ENCODE data around the gene OR7D2.
"Not testable (repeated sequence)": the region's sequence is repeated elsewhere in the genome, so short reads cannot be mapped to it uniquely, and the experiment has no call there.

OR7D2 gene

GRCh38 chr19:9178901-9179300 is at the start of gene OR7D2:
OR7D2 (plus strand) TSS chr19:9178979; CDS start chr19:9185782, 6,803 bp downstream.
- DNase-seq (ENCODE audit: low read depth): peak; percentile 32

- DNase-seq (ENCODE audit: low read depth): no peak
These were observed 47.8 kb upstream of the OR7D2 start for GRCh38 chr19:9130965-9131364.

DNA sequence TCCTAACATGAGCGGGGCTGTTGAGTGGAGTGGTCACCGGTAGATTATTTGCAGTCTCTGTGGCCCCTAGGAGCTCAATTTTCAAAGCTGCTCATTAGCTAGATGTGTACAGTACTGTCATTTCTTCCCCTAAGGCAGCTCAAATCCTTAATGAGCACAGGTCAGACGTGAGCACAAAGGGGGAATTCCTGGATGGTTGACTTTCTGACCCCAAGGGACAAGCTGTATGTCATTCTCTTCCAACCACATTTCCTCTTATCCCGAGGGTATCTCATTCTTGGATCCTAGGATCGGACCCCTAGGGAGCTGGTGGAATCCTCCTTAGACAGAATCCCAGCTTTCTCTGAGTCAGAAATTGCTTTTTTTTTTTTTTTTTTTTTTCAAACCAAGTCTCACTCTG is 46.4 kb upstream of the OR7D2 start:
- peak; percentile 36 for DNase-seq (ENCODE audit: low read depth)

GRCh38 chr19:9139609-9140158 is 39.1 kb upstream of the OR7D2 start:
- DNase-seq (ENCODE audit: low read depth): no peak

DNA sequence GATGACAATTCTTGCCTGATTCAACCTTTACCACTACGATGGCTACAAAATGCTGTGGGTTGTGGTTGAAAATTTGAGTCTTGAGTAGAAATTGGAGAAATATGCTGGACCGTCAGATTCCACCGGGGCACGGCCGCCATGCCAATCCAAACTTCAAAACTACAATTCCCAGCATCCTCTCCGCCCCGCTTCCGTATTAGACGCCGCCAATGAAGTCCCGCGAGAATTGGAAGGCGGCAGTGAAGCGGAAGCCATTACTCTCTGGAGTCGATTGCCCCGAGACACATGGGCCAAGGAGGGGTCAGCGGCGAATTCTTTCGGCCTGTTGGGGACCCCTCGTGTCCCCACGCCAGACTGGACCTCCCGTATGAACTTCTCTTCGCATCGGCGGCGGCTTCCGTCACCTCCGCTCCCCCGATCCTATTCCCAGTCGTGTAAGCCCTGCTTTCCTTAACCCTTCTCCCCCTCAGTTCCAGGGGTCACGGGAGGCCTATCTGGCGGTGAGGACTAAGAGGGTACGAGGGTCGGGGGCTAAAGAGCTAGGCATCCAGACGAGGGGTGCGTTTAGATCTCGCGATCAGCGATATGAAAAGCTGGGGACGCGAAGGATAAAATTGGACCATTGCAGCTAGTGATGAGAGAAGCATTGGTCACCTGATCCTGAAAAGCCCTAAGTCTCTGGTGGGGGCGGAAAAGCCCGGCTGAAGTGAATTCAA is 38.5 kb upstream of the OR7D2 start, which contains the start of gene ZNF317:
Gene ZNF317, plus strand, starts transcription at position 239 of the 716 bp plus-strand sequence. CDS start 15,620 bp downstream, outside the sequence.
- peak; percentile 95 for DNase-seq (ENCODE audit: low read depth)

- DNase-seq (ENCODE audit: low read depth): peak; percentile 9
These were observed 33.9 kb upstream of the OR7D2 start for GRCh38 chr19:9144920-9145319.

GRCh38 chr19:9146882-9147281 is 31.9 kb upstream of the OR7D2 start:
- no peak for DNase-seq (ENCODE audit: low read depth)

DNA sequence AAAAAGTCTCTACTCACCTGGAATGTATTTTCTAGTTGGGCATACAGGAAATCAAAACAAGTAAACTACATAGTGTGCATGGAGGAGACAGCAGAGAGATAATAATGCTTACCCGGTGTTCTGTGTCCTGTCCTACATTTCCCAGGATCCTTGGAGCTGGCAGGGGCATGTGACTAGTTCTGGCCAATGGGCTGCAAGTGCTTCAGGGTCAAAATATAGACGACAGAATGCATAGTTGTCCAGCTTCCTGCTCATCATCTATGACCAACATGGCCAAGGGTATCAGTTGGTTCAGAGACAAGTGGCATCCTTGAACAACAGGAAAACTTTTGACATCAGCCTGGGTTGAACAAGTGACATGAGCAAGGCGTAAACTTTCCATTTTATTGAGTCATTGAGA is 30.1 kb upstream of the OR7D2 start:
- DNase-seq (ENCODE audit: low read depth): no peak

DNA sequence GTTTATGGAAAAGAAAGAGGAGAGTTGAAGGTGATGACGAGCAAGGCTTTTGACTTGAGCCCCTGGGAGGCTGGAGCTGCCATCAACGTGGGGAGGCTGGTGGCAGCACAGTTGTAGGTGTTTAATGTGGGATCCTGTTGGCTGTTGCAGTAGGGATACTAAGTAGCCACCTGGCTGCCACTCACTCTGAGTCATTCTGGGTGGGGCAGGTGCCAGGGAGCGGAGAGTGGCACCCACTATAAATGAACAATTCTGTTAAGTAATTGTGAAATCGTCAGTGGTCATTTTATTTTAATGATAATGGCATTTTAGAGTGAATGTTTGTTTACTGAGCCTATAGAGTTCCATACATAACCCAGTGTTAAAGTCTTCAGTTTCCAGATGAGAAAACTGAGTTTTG is 28.8 kb upstream of the OR7D2 start:
- no peak for DNase-seq (ENCODE audit: low read depth)

- DNase-seq (ENCODE audit: low read depth): no peak
These were observed 28.1 kb upstream of the OR7D2 start for GRCh38 chr19:9150650-9151049.

DNA sequence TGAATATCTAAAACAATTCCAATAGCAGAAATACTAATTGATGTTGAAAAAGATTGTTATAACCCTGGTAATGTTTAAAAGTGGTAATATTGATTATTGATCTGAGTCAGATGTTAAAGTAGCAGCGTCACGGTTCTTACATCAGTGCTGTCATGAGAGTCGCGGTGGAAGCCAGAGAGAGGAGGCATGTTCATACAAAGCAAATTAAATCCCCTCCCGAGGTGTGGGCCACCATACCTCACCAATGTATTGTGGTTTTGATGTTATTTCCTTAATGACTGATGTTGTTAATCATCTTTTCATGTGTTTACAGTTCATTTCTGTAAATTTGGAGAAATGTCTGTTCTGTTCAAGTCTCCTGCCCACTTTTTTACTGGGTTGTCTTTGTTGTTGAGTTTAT is 27.4 kb upstream of the OR7D2 start:
- no peak for DNase-seq (ENCODE audit: low read depth)

- no peak for DNase-seq (ENCODE audit: low read depth)
These were observed 23.2 kb upstream of the OR7D2 start for GRCh38 chr19:9155591-9155990.

DNA sequence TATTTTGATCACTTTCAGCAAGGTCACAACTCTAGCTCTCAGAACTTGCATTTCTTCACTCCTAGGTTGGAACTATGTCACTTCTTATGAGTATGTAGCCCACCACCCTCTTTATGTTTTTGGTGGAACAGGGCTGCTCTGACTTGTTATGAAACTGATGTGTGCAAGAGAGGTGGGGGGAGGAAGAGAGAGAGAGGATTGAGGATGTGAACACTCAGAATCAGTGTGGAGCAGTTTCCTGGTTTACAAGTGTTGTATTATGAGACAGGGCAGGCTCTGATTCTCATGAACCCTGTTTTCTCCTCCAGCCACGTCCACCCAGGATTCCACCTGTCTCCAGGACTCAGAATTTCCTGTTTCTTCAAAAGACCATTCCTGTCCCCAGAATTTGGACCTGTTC is 22.5 kb upstream of the OR7D2 start:
- DNase-seq (ENCODE audit: low read depth): no peak

DNA sequence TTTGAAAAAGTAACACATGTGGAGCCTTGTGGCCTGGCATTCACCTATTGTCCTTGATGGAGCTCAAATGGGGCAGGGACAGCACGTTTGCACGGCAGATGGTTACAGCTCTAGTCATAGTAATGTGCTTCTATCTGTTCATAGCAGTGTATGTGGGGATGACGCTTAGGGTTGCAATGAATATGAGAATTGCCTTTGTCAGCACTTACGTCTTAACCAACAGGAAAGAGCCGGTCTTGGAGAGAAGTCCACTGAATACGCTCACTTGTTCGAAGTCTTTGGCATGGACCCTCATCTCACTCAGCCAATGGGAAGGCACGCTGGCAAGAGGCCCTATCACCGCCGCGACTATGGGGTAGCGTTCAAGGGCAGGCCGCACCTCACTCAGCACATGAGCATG is 18.9 kb upstream of the OR7D2 start:
- no peak for DNase-seq (ENCODE audit: low read depth)

GRCh38 chr19:9161427-9161826 is 17.4 kb upstream of the OR7D2 start:
- DNase-seq (ENCODE audit: low read depth): no peak

- DNase-seq (ENCODE audit: low read depth): peak; percentile 24
These were observed 13.5 kb upstream of the OR7D2 start for GRCh38 chr19:9165261-9165660.

DNA sequence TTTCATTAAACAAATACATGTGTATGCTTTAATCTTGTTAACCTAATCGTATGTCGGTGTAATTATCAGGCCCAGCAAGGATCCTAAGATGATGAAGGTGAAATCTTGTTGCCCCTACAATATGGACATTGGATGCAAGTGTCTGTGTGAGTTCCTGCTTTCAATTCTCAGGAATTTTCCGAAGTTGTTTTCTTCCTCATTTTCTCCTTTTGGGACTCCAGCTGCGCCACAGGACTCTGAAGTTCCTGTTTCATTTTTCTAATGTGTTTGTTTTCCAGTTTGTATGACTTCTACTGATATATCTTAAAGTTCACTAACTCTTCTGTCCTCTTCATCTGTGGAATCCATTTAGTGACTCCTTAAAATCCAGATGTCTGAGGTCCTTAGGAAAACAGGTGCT is 11.9 kb upstream of the OR7D2 start:
- DNase-seq (ENCODE audit: low read depth): no peak

- DNase-seq (ENCODE audit: low read depth): no peak
These were observed 7.3 kb upstream of the OR7D2 start for GRCh38 chr19:9171393-9171991.

DNA sequence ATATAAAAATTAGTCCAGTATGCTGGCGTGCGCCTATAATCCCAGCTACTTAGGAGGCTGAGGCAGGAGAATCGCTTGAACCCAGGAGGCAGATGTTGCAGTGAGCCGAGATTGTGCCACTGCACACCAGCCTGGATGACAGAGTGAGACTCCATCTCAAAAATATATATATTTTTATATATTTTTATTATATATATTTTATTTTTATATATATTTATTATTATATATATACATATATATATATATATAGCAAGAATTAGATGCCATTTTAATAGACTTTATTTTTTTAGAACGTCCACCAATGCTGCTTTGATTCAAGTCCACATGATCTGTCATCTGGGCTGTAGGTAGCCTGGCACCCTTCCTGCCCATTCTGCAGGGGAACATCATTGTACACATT is 3.5 kb upstream of the OR7D2 start:
- DNase-seq (ENCODE audit: low read depth): no peak

DNA sequence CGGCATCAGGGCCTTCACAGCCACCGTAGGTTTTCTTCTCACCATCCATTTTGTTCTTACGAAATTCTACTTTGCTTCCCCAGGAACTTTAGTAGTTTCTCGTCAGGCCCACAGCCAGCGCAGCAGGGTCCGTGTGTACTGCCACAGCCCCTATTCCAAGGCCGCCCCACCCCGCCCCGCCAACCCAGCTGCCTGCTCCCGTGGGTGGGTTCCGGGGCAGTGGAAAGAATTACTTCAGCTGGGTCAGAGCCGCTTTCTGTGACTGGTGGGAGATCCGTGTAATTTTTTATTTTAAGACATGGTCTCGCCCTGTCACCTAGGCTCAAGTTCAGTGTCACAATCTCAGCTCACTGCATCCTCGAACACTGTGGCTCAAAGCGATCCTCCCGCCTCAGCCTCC is 4.2 kb downstream of the OR7D2 start:
- DNase-seq (ENCODE audit: low read depth): no peak

DNA sequence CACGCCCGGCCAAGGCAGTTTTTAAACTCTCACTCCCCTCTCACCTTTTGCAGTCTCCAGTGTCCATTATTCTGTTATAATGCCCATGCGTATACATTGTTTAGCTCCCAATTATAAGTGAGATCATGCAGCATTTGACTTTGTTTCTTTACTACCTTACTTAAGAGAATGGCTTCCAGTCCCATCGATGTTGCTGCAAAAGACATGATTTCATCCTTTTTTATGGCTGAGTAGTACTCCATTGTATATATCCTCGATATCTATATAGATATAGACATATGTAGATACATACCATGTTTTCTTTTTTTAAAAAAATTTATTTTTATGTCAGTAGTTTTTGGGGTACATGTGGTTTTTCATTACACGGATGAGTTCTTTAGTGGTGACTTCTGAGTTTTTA is 8.4 kb downstream of the OR7D2 start:
- no peak for DNase-seq (ENCODE audit: low read depth)

DNA sequence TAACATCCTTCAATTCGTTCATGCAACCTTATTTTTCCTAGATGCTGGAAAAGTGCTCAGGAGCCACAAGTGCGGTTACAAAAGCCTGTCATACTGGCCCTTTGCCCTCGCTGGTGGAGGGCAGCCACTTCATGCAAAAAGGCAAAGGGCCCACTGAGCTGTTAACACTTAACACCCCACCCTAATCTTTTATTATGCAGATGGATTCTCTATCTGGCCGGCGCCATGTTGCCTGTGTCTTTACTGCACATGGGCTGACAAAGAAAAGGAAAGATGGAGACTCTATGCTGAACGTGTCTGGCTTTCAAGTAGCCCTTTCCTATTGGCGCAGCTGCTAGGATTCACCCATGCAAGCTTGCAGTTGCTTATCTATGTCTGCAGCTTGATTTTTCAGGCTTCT is 10.8 kb downstream of the OR7D2 start:
- no peak for DNase-seq (ENCODE audit: low read depth)

- not testable (repeated sequence) for DNase-seq (ENCODE audit: low read depth)
These were observed 19.3 kb downstream of the OR7D2 start for GRCh38 chr19:9198044-9198443.
